BE2C (cell line): ENCODE data around the gene SULT4A1.

Experiments used
- DNase-seq: peaks from one replicate; pipeline ENCODE4 v3.0.0-alpha.2; 2020
- H3K27me3 ChIP-seq: fragments of 250-450 bp; sonication (Bioruptor Pico); 2 replicates; pipeline ENCODE4 v1.5.1; 2020; ENCODE audit warnings: mild to moderate bottlenecking
- H3K36me3 ChIP-seq: fragments of 250-450 bp; sonication (Bioruptor Pico); 2 replicates; pipeline ENCODE4 v1.5.1; 2020; ENCODE audit warnings: mild to moderate bottlenecking
- H3K4me1 ChIP-seq: fragments of 250-450 bp; sonication (Bioruptor Pico); 2 replicates; pipeline ENCODE4 v1.5.1; 2020
- H3K4me3 ChIP-seq: 2 replicates; pipeline ENCODE4 v1.5.1; 2011; ENCODE audit warnings: low read depth, low read length
- H3K9me3 ChIP-seq: fragments of 250-450 bp; sonication (Bioruptor Pico); 2 replicates; pipeline ENCODE4 v1.5.1; 2020
- CTCF ChIP-seq: IDR thresholded peaks from 2 replicates; pipeline ENCODE4 v1.5.1; 2012; ENCODE audit warnings: mild to moderate bottlenecking, low read depth, low read length

The SULT4A1 gene

GRCh38 chr22:43777286-43777685, 85.0 kb downstream of the SULT4A1 start:
- Histone ChIP-seq H3K4me3 (no peak overlapping the region), H3K4me1 (no peaks in the 10 kb centered on the region), H3K9me3 (no peaks in the 10 kb centered on the region), H3K36me3 (no peaks in the 10 kb centered on the region), H3K27me3 (no peaks in the 10 kb centered on the region)
- TF ChIP-seq CTCF = no peak
- DNase-seq = no peak

DNA sequence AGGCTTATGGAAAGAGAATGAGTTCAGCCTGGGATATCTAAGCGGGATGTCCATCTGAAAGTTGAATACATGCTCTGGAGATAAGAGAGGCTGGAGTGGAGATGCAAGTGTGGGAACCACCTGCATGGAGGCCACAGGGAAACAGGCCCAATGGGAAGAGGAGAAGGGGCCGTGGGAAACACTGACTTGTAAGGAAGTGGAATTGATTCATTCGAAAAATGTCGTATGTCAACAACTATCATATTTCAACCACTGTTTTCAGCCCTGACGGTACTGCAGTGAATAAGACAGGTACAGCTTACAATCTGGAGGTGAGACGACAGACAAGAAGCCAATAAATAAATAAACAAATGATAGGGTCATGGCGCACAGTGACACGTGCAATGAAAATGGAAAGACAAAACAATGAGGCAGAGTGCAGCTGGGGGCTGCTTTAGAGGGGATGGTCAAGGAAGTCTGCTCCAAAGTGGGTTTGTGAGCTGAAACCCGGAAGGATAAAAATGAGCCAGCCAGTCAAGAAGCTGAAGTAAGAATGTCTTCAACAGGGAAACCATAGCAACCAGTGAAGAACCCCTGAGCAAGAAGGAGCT, 86.1 kb downstream of the SULT4A1 start:
- TF ChIP-seq CTCF = no peak
- Histone ChIP-seq H3K27me3 (no peaks in the 10 kb centered on the region), H3K4me1 (no peaks in the 10 kb centered on the region), H3K4me3 (no peak overlapping the region), H3K9me3 (no peaks in the 10 kb centered on the region), H3K36me3 (no peaks in the 10 kb centered on the region)
- no peak for DNase-seq
